SK-N-SH treated with all-trans-retinoic acid at 6 μM for 48 hours (cell line): Measurements from ENCODE around the gene NUDT2.

Source experiments
- ATAC-seq: fragments of 200-7000 bp; cut with Tn5 transposase; 3 replicates; pipeline ENCODE4 v1.9.1; 2020; ENCODE audit warnings: mild to moderate bottlenecking, moderate library complexity
- BACH2 ChIP-seq: fragments of 250-450 bp; sonication (Bioruptor Pico); IDR thresholded peaks from 2 replicates; pipeline ENCODE4 v1.9.0; 2021; ENCODE audit warnings: mild to moderate bottlenecking, borderline replicate concordance
- CSDC2 ChIP-seq: fragments of 250-450 bp; sonication (Bioruptor Pico); IDR thresholded peaks from 2 replicates; pipeline ENCODE4 v1.5.0; 2020; ENCODE audit warnings: mild to moderate bottlenecking, moderate library complexity
- ESRRG ChIP-seq: fragments of 250-450 bp; sonication (Bioruptor Pico); IDR thresholded peaks from 2 replicates; pipeline ENCODE4 v1.6.1; 2021; ENCODE audit warnings: mild to moderate bottlenecking
- ISL1 ChIP-seq: fragments of 250-450 bp; sonication (Bioruptor Pico); IDR thresholded peaks from 2 replicates; pipeline ENCODE4 v2.1.2; 2022; ENCODE audit warnings: mild to moderate bottlenecking, moderate library complexity
- OSR1 ChIP-seq: fragments of 250-450 bp; sonication (Bioruptor Pico); IDR thresholded peaks from 2 replicates; pipeline ENCODE4 v1.8.0; 2022; ENCODE audit warnings: moderate library complexity, mild to moderate bottlenecking, inconsistent platforms
- PPARA ChIP-seq: fragments of 250-450 bp; sonication (Bioruptor Pico); IDR thresholded peaks from 2 replicates; pipeline ENCODE4 v1.5.0; 2020; ENCODE audit warnings: mild to moderate bottlenecking, borderline replicate concordance
- RARB ChIP-seq: fragments of 250-450 bp; sonication (Bioruptor Pico); IDR thresholded peaks from 2 replicates; pipeline ENCODE4 v1.8.0; 2021; ENCODE audit warnings: mild to moderate bottlenecking, moderate library complexity
- SNAI2 ChIP-seq: fragments of 250-450 bp; sonication (Bioruptor Pico); IDR thresholded peaks from 2 replicates; pipeline ENCODE4 v1.5.0; 2020; ENCODE audit warnings: mild to moderate bottlenecking, moderate library complexity
- TCF4 ChIP-seq: fragments of 250-450 bp; sonication (Bioruptor Pico); IDR thresholded peaks from 2 replicates; pipeline ENCODE4 v1.8.0; 2021; ENCODE audit warnings: mild to moderate bottlenecking, moderate library complexity, borderline replicate concordance
- TOX ChIP-seq: fragments of 250-450 bp; sonication (Bioruptor Pico); IDR thresholded peaks from 2 replicates; pipeline ENCODE4 v1.8.0; 2021; ENCODE audit warnings: mild to moderate bottlenecking, moderate library complexity, borderline replicate concordance
- ZC3H10 ChIP-seq: fragments of 250-450 bp; sonication (Bioruptor Pico); IDR thresholded peaks from 2 replicates; pipeline ENCODE4 v1.5.1; 2021; ENCODE audit warnings: mild to moderate bottlenecking, moderate library complexity
- ZFP3 ChIP-seq: fragments of 250-450 bp; sonication (Bioruptor Pico); IDR thresholded peaks from 2 replicates; pipeline ENCODE4 v1.5.0; 2020; ENCODE audit warnings: mild to moderate bottlenecking, moderate library complexity
- ZFP30 ChIP-seq: fragments of 450-650 bp; formaldehyde crosslinking; IDR thresholded peaks from 2 replicates; pipeline ENCODE4 v1.5.0; 2022; ENCODE audit warnings: mild to moderate bottlenecking, moderate library complexity
- ZNF565 ChIP-seq: fragments of 450-650 bp; formaldehyde crosslinking; conservative IDR thresholded peaks from 2 replicates; pipeline ENCODE4 v1.5.0; 2020; ENCODE audit warnings: low read depth, mild to moderate bottlenecking, moderate library complexity
- ZNF8 ChIP-seq: fragments of 450-650 bp; formaldehyde crosslinking; IDR thresholded peaks from 2 replicates; pipeline ENCODE4 v1.5.0; 2020; ENCODE audit warnings: mild to moderate bottlenecking, moderate library complexity
- TF ChIP-seq, protein P1 (sequence below): fragments of 250-450 bp; sonication (Bioruptor Pico); IDR thresholded peaks from 2 replicates; pipeline ENCODE4 v1.8.0; 2020; ENCODE audit warnings: mild to moderate bottlenecking, moderate library complexity, borderline replicate concordance
- TF ChIP-seq, protein P2 (sequence below): fragments of 250-450 bp; sonication (Bioruptor Pico); IDR thresholded peaks from 2 replicates; pipeline ENCODE4 v1.5.1; 2020; ENCODE audit warnings: low read depth, mild to moderate bottlenecking, moderate library complexity
- TF ChIP-seq, protein P3 (sequence below): fragments of 250-450 bp; sonication (Bioruptor Pico); IDR thresholded peaks from 2 replicates; pipeline ENCODE4 v1.5.1; 2021; ENCODE audit warnings: mild to moderate bottlenecking, moderate library complexity
- TF ChIP-seq, protein P4 (sequence below): fragments of 250-450 bp; sonication (Bioruptor Pico); IDR thresholded peaks from 2 replicates; pipeline ENCODE4 v1.8.0; 2021; ENCODE audit warnings: low read depth, mild to moderate bottlenecking, moderate library complexity, borderline replicate concordance
- TF ChIP-seq, protein P5 (sequence below): fragments of 250-450 bp; sonication (Bioruptor Pico); IDR thresholded peaks from 2 replicates; pipeline ENCODE4 v1.5.0; 2020; ENCODE audit warnings: mild to moderate bottlenecking, moderate library complexity

NUDT2 gene

DNA sequence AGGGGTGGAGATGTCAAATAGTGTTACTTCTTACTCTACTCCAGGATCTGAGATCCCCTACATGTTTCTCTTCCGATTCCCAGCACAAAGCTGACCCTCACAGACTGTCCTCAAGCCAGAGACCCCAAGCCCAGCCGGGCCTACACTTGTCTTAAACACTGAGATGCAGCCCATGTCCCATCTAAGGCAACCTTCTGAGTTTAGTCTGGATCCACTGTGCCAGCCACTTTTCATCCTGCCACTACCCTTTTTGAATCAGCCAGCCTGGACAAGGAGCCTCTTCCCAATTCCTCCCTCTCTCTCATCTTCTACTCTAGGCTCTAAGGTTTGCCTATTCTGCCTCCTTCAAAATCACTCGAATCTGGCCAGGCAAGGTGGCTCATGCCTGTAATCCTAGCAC lies 53.5 kb downstream of the NUDT2 start:
- no peak for ATAC-seq
- TF ChIP-seq ESRRG: no peak

DNA sequence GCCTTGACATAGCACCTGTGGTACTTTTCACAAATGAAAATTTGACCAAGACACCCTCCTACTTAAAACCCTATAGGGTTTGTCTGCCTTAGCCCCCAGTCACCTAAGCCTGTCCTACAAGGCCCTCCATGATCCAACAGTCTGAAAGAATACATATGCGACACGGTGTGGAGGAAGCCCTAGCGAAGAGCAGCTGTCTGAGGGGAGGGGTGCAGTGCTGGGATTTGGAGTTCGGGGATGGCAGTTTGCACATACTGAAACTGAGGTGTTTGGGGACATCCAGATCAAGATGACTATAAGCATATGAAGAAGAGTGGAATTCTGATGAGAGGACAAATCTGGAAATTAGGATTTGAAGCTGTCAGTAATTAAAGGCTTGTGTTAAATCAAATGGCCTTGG lies 54.5 kb downstream of the NUDT2 start:
- no peak for ATAC-seq
- TF ChIP-seq, protein P1, sequence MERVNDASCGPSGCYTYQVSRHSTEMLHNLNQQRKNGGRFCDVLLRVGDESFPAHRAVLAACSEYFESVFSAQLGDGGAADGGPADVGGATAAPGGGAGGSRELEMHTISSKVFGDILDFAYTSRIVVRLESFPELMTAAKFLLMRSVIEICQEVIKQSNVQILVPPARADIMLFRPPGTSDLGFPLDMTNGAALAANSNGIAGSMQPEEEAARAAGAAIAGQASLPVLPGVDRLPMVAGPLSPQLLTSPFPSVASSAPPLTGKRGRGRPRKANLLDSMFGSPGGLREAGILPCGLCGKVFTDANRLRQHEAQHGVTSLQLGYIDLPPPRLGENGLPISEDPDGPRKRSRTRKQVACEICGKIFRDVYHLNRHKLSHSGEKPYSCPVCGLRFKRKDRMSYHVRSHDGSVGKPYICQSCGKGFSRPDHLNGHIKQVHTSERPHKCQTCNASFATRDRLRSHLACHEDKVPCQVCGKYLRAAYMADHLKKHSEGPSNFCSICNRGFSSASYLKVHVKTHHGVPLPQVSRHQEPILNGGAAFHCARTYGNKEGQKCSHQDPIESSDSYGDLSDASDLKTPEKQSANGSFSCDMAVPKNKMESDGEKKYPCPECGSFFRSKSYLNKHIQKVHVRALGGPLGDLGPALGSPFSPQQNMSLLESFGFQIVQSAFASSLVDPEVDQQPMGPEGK (CRISPR knock-in tag): no peak
- TF ChIP-seq ZFP3: no peak
- TF ChIP-seq, protein P2, sequence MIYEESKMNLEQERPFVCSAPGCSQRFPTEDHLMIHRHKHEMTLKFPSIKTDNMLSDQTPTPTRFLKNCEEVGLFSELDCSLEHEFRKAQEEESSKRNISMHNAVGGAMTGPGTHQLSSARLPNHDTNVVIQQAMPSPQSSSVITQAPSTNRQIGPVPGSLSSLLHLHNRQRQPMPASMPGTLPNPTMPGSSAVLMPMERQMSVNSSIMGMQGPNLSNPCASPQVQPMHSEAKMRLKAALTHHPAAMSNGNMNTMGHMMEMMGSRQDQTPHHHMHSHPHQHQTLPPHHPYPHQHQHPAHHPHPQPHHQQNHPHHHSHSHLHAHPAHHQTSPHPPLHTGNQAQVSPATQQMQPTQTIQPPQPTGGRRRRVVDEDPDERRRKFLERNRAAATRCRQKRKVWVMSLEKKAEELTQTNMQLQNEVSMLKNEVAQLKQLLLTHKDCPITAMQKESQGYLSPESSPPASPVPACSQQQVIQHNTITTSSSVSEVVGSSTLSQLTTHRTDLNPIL (CRISPR knock-in tag): no peak
- TF ChIP-seq RARB (CRISPR knock-in tag): no peak
- TF ChIP-seq, protein P3, sequence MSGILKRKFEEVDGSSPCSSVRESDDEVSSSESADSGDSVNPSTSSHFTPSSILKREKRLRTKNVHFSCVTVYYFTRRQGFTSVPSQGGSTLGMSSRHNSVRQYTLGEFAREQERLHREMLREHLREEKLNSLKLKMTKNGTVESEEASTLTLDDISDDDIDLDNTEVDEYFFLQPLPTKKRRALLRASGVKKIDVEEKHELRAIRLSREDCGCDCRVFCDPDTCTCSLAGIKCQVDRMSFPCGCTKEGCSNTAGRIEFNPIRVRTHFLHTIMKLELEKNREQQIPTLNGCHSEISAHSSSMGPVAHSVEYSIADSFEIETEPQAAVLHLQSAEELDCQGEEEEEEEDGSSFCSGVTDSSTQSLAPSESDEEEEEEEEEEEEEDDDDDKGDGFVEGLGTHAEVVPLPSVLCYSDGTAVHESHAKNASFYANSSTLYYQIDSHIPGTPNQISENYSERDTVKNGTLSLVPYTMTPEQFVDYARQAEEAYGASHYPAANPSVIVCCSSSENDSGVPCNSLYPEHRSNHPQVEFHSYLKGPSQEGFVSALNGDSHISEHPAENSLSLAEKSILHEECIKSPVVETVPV (CRISPR knock-in tag): no peak

DNA sequence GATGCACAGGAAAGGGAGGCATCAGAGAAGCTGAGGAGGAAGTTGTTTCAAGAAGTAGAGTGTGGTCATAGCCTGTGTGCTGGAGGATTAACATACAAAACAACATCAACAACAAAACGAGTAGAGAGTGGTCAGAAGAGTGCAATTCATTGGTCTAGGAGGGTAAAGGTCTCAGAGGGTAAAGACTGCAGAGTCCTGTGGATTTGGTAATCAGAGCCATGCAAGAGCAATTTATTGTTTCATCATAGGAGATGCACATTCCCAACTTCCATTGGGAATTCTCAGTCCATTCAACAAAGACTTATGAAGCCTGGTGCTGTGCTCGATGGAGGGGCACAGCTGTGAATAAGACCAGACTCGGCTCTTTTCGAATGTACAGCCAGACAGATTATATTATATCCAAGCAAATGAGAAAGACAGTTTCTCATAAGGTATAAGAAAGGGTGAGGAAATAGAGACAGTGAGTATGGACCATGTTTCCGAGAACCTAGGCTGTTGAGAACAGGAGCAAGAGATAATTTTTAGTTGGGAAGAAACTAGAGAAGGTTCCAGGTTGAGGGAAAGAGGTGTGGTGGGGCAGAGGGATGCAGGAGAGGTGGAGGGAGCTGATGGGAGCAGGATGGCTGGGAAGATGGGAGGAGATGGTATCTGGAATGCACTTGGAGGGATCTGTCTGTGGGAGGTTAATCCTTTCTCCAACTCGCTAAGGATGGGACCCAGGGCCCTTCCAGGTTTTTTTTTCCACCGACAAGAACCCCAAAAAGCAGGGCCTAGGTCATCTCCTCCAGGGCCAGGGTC lies 55.2 kb downstream of the NUDT2 start:
- no peak for ATAC-seq
- no peak for TF ChIP-seq ISL1 (CRISPR knock-in tag)

DNA sequence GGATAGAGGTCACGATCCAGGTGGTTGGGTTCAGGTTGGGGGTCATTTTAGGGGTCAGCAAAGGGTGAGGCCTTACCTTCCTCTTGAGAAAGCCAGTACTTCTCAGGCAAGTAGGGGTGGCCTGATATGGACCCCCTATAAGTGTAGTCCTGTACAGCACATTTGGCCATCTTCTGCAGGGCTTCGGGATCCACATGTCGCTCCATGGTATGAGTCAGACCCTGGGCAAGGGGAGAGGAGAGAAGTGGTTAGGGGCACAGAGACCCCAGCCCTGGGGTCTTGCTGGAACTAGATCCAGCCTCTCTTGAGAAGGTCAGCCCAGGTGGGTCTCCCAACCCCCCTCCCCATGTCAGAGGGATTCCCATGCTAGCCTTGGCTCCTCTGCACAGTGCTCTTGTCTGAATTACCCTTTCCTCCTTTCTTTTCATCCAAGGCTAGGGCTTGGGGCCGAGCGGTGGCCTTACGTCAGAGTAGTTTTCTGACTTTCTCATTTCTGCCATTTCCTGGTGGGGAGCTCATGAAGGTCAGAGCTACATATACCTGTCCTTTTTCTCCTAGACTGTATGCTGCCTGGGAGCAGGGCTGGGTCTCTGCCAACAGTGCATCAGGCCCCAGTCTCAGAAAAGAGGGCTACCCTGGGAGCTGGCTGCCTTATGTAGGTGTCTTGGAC lies 56.3 kb downstream of the NUDT2 start:
- ATAC-seq: no peak
- no peak for TF ChIP-seq CSDC2 (CRISPR knock-in tag)
- TF ChIP-seq ZFP3: no peak
- TF ChIP-seq, protein P1 (CRISPR knock-in tag): no peak
- TF ChIP-seq, protein P4, sequence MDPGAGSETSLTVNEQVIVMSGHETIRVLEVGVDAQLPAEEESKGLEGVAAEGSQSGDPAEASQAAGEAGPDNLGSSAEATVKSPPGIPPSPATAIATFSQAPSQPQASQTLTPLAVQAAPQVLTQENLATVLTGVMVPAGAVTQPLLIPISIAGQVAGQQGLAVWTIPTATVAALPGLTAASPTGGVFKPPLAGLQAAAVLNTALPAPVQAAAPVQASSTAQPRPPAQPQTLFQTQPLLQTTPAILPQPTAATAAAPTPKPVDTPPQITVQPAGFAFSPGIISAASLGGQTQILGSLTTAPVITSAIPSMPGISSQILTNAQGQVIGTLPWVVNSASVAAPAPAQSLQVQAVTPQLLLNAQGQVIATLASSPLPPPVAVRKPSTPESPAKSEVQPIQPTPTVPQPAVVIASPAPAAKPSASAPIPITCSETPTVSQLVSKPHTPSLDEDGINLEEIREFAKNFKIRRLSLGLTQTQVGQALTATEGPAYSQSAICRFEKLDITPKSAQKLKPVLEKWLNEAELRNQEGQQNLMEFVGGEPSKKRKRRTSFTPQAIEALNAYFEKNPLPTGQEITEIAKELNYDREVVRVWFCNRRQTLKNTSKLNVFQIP (CRISPR knock-in tag): no peak
- TF ChIP-seq, protein P2 (CRISPR knock-in tag): no peak
- TF ChIP-seq PPARA (CRISPR knock-in tag): no peak
- no peak for TF ChIP-seq ZC3H10 (CRISPR knock-in tag)
- no peak for TF ChIP-seq SNAI2 (CRISPR knock-in tag)
- TF ChIP-seq ZNF8 (CRISPR knock-in tag): no peak
- no peak for TF ChIP-seq OSR1 (CRISPR knock-in tag)
- TF ChIP-seq, protein P3 (CRISPR knock-in tag): no peak
- no peak for TF ChIP-seq BACH2 (CRISPR knock-in tag)
- TF ChIP-seq ISL1 (CRISPR knock-in tag): no peak
- TF ChIP-seq, protein P5, sequence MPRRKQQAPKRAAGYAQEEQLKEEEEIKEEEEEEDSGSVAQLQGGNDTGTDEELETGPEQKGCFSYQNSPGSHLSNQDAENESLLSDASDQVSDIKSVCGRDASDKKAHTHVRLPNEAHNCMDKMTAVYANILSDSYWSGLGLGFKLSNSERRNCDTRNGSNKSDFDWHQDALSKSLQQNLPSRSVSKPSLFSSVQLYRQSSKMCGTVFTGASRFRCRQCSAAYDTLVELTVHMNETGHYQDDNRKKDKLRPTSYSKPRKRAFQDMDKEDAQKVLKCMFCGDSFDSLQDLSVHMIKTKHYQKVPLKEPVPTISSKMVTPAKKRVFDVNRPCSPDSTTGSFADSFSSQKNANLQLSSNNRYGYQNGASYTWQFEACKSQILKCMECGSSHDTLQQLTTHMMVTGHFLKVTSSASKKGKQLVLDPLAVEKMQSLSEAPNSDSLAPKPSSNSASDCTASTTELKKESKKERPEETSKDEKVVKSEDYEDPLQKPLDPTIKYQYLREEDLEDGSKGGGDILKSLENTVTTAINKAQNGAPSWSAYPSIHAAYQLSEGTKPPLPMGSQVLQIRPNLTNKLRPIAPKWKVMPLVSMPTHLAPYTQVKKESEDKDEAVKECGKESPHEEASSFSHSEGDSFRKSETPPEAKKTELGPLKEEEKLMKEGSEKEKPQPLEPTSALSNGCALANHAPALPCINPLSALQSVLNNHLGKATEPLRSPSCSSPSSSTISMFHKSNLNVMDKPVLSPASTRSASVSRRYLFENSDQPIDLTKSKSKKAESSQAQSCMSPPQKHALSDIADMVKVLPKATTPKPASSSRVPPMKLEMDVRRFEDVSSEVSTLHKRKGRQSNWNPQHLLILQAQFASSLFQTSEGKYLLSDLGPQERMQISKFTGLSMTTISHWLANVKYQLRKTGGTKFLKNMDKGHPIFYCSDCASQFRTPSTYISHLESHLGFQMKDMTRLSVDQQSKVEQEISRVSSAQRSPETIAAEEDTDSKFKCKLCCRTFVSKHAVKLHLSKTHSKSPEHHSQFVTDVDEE (CRISPR knock-in tag): no peak
- TF ChIP-seq TCF4 (CRISPR knock-in tag): no peak
- TF ChIP-seq TOX (CRISPR knock-in tag): no peak
- no peak for TF ChIP-seq RARB (CRISPR knock-in tag)
- TF ChIP-seq ZNF565: no peak
- TF ChIP-seq ZFP30 (CRISPR knock-in tag): no peak
